ENCODE results near the gene ZFP90.
"Not testable (repeated sequence)": the region's sequence is repeated elsewhere in the genome, so short reads cannot be mapped to it uniquely, and the experiment has no call there.

The ZFP90 gene

GRCh38 chr16:68538880-68539701, at the start of gene ZFP90:
TSS of gene ZFP90 (plus strand) at chr16:68539291. CDS start at chr16:68539793, 502 bp downstream.
- DNase-seq (ENCODE audit: low read depth in 2 of 2): peak; percentile 82 to 88

- DNase-seq (ENCODE audit: low read depth in 2 of 2): no peak
Measured at GRCh38 chr16:68490358-68490757, 48.7 kb upstream of the ZFP90 start.

- no peak for DNase-seq (ENCODE audit: low read depth in 2 of 2)
Measured at GRCh38 chr16:68490829-68491575, 48.1 kb upstream of the ZFP90 start.

GRCh38 chr16:68491576-68491950, 47.5 kb upstream of the ZFP90 start:
- no peak for DNase-seq (ENCODE audit: low read depth in 2 of 2)

DNA sequence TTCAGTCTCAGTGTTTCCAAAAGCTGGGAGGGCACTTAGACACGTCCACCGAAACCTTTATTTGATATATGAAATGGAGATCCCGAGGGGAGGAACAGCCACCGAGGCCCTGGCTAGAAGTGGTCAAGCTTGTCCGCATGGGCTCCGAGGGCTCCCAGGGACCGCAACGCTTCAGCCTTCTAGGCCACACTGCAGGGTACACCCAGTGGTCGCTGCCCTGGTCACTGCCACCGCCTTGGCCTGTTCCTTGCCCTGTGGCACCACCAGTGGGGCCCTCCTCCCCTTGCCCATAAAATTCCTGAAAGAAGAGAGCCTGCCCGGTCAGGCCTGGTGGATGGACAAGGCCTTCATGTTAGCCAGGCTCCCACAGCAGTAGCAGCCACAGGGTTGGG, 46.9 kb upstream of the ZFP90 start:
- no peak for DNase-seq (ENCODE audit: low read depth in 2 of 2)

GRCh38 chr16:68492543-68493411, 46.3 kb upstream of the ZFP90 start:
- DNase-seq (ENCODE audit: low read depth in 2 of 2): no peak

GRCh38 chr16:68493412-68494070, 45.5 kb upstream of the ZFP90 start:
- DNase-seq (ENCODE audit: low read depth in 2 of 2): no peak

DNA sequence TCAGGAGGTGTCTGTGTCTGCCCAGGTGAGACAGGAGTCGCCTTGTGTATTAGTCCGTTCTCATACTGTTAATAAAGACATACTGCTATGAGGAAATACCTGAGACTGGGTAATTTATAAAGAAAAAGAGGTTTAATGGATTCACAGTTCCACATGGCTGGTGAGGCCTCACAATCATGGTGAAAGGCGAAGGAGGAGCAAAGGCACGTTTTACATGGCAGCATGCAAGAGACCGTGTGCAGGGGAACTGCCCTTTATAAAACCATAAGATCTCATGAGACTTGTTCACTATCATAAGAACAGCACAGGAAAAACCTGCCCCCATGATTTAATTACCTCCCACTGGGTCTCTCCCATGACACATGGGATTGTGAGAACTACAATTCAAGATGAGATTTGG, 44.8 kb upstream of the ZFP90 start:
- not testable (repeated sequence) for DNase-seq (ENCODE audit: low read depth in 2 of 2)

GRCh38 chr16:68496689-68497088, 42.4 kb upstream of the ZFP90 start:
- DNase-seq (ENCODE audit: low read depth in 2 of 2): no peak

DNA sequence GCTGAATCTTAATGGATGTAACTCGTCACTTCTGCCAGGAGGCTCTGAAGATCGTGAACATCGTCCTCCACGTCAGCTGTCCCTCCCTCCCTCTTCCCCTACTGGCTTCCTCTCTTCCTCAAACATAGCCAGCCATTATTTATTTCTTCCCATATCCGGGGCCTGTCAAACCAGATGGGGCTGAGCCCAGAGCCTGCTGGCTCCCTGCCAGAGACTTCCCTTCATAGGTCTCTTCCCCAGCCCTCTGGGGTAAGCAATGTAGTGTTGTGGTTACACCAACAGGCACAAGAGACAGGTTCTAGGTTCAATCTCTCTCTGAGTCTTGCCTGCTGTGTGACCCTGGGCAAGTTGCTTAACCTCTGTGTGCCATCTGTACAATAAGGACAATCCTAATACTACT, 40.1 kb upstream of the ZFP90 start:
- no peak for DNase-seq (ENCODE audit: low read depth in 2 of 2)

- DNase-seq (ENCODE audit: low read depth in 2 of 2): no peak
Measured at GRCh38 chr16:68503334-68503733, 35.8 kb upstream of the ZFP90 start.

- DNase-seq (ENCODE audit: low read depth in 2 of 2): no peak
Measured at GRCh38 chr16:68504066-68504465, 35.0 kb upstream of the ZFP90 start.

DNA sequence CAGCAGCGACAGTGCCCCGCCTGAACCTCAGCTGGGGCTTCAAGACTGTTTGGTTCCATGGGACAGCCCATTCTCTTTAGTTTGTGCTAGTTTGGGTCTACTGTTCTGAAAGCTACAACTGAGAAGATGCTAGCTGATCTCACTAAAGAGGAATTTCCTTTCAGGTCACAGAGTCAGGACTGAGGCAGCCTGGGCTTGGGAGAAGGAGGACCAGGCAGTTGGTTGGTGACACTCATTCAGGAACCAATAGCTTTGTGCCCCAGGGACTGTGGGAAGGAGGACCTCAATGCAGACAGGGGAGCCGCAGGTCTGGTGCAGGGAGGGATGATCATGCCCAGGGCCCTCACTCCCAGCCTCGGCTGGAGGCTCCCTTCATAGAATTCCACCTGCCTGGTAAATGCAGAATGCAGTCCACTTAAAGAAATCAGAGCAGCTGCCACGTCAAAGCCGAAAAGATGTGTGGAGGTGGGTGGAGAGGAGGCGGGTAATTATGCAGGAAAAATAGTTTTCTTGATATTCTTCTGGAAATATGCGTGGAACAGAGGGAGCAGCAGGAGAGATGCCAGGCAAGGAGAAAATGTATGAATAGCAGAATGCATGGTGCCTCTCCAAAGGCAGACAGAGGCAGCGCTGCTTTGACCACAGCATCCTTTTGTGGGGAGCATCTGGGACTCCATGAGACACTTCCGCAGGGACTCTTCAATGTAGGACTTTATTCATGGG, 32.6 kb upstream of the ZFP90 start:
- no peak for DNase-seq (ENCODE audit: low read depth in 2 of 2)

DNA sequence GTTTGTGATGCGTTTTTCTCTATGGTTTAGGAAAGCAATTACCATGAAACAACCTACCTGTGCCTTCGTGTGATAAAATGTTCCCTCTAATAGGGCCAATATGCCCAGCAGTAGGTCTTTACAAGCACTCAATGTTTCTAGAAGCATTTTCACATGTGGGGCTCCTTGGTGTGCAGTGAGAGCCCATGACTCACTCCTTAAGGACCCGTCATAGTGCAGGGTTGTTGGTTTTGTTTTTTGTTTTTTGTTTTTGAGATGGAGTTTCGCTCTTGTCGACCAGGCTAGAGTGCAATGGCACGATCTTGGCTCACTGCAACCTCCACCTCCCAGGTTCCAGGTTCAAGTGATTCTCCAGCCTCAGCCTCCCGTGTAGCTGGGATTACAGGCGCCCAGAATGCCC, 31.1 kb upstream of the ZFP90 start:
- DNase-seq (ENCODE audit: low read depth in 2 of 2): no peak

- DNase-seq (ENCODE audit: low read depth in 2 of 2): no peak
Measured at GRCh38 chr16:68508641-68509240, 30.4 kb upstream of the ZFP90 start.

DNA sequence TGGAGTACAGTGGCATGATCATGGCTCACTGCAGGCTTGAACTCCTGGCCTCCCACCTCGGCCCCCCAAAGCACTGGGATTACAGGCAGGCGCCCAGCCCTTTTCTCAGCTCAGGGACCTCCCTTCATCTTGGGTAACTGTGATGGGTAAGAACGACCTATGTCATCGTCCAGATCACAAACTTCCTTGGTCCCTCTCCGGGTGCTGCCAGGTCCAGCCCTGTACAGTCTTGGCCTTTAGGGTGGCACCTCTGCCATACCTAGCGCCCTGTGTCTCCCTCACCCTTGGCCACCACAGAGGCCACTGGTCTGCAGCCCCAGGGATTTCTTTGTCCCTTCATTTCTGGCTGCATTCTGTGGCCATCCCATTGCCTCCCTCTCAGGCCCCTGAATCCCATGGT, 29.7 kb upstream of the ZFP90 start:
- no peak for DNase-seq (ENCODE audit: low read depth in 2 of 2)

- DNase-seq (ENCODE audit: low read depth in 2 of 2): no peak
Measured at GRCh38 chr16:68510775-68511174, 28.3 kb upstream of the ZFP90 start.

DNA sequence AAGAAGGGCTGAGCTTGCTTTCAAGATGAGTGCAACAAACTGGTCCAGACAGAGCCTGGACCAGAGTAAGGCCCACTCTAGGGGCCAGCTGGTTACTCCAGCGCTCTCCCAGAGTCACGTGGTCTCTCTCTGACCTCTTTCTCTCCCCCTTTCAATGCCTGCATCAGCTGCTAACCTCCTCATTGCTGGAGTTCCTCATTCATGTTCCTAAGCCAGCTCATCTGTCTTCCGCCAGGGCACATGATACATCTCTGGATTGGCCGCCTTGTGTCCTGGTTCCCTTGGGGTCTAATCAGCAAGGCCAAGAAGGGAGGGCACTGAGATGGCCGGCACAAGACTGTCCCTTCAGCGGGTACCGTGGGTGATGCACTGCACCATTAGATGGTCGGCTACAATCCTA, 26.9 kb upstream of the ZFP90 start:
- no peak for DNase-seq (ENCODE audit: low read depth in 2 of 2)

GRCh38 chr16:68512742-68513141, 26.3 kb upstream of the ZFP90 start:
- DNase-seq (ENCODE audit: low read depth in 2 of 2): no peak

DNA sequence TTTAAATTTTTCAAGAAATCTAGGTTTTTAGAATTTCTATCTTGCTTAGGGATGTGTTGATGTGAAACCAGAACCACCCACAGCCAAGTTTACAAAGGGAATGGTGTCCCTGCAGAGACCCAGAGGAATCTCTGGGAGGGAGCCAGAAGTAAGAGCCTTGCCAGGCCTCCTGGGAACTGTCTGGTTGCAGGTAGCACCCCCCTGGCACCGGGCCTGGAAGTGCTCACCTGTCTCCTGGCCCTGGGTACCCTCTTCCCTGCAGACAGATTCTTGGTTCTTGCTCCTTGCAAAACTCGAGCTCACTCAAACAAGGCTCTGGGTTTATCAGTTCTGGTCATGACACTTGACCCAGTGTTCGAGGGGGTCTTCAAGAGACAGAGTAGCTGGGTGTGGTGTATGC, 24.6 kb upstream of the ZFP90 start:
- DNase-seq (ENCODE audit: low read depth in 2 of 2): no peak
